Putamen (tissue), 1 donor: ENCODE results near the gene MTX3.

Experiments used
- DNase-seq: peaks from one replicate; pipeline ENCODE4 v3.0.0-alpha.2; 2016; ENCODE audit warnings: low spot score

The MTX3 gene, protein sequence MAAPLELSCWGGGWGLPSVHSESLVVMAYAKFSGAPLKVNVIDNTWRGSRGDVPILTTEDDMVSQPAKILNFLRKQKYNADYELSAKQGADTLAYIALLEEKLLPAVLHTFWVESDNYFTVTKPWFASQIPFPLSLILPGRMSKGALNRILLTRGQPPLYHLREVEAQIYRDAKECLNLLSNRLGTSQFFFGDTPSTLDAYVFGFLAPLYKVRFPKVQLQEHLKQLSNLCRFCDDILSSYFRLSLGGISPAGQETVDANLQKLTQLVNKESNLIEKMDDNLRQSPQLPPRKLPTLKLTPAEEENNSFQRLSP

DNA sequence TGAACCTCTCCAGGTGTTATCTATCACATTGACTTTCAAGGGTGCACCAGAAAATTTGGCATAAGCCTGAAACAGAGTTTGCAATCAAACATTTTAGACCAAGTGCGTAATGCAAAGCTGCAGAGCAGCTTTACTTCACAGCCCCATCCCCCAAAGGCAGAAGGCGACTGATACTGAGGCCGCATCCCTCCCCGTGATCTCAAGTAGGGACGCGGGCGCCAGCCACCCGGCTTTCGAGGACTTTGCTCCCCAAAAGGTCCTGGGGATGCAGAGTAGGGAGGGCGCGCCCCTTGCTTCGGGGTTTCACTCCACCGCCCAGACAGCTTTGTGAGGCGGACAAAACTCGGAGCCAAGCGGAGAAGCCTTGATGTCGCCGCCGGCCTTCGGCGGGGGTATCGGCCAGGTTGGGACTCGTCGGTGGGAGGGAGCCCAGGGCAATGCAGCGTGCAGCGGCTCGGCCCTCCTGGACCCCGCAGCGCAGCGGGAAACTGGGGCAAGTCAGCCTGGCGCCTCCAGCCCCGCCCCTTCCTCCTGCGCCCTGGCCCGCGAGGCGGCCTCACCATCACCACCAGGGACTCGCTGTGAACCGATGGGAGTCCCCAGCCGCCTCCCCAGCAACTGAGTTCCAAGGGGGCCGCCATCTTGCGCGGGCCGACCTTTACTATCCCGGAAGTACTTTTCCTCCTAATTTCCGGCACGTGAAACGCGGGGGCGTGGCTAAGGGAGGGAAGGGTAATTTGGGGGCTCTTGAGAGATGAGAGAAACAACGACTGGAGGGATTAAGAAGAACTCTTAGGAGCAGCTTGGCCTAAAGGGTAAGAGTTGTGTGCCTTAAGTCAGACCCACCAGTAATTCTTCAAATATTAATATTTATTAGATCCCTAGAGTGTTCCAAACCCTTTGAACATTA, at the start of gene MTX3:
TSS of gene MTX3 (minus strand) at position 665 of the 910 bp plus-strand sequence. CDS start at position 641, 24 bp downstream.
- DNase-seq: peak; percentile 89

DNA sequence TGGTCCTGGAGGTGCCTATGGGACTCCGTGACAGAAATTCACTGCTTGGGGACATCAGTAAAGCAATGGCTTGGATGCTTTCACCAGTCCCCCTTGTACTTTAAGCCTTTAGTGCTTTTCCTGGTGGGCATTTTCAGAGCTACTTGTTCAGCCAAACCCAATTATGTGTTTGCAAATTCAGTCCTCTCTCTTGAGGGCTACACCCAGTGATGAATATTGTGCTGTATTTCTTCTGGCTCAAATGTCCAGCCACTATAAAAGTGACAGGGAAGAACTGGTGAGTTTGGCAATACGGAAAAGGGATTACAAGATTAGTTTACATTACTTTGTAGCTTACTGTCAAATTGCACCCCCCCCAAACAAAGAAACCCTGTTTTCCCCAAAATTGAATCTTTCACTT, 48.6 kb upstream of the MTX3 start:
- DNase-seq: no peak

DNA sequence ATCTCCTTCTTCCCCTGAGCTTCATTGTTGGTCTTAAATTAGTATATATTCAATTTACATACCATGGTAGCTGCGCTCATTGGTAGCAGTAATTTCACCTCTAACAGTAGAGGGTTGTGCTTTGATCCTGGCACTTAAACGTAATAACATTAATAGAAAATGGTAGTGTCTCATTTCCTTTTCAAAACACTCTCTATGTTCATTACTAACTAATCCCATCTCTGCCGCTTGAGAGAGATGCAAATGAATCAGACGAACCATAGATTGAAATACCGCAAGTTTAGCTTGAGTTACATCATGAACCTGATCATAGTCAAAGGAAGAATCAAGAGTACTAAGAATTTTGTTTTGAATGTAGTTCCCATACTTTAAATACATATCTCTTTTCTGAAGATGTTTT, 46.3 kb upstream of the MTX3 start:
- no peak for DNase-seq

DNA sequence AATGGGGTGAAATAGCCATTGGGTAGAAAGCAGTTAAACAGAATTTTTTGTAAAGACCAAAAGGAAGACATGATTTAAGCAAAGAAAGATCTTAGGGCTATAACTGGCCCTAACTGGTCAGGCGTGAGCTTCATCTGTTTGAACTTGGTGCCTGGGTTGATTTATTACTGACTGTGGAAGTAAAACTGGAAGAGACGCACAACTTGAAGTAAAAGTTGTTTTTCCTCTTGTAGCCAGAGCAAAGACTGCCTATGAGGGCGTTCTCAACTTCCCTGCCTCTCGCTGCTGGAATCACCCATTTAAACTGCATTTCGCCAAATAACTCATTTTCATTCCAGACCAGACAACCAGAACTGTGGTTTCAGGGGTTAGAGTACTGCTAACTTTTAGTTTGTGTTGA, 45.6 kb upstream of the MTX3 start:
- DNase-seq: no peak

DNA sequence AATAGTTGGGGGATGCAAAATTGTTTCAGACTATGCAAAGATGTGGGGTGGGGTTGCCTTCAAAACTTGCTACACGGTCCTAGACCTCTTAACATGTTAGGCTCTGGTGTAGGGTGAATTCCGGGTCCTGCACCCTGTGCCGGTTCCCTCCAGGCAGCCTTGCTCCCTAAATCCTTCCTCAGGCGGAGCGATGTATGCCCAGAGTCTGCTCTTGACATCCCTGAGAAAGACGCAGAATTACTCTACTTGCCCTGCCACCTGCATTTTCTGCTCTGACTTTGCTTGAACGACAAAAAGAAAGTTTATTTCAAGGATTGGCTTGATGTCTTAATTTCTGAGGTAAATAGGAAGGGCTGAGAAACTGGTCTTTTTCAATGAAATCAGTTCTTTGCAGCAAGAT, 44.8 kb upstream of the MTX3 start:
- no peak for DNase-seq

DNA sequence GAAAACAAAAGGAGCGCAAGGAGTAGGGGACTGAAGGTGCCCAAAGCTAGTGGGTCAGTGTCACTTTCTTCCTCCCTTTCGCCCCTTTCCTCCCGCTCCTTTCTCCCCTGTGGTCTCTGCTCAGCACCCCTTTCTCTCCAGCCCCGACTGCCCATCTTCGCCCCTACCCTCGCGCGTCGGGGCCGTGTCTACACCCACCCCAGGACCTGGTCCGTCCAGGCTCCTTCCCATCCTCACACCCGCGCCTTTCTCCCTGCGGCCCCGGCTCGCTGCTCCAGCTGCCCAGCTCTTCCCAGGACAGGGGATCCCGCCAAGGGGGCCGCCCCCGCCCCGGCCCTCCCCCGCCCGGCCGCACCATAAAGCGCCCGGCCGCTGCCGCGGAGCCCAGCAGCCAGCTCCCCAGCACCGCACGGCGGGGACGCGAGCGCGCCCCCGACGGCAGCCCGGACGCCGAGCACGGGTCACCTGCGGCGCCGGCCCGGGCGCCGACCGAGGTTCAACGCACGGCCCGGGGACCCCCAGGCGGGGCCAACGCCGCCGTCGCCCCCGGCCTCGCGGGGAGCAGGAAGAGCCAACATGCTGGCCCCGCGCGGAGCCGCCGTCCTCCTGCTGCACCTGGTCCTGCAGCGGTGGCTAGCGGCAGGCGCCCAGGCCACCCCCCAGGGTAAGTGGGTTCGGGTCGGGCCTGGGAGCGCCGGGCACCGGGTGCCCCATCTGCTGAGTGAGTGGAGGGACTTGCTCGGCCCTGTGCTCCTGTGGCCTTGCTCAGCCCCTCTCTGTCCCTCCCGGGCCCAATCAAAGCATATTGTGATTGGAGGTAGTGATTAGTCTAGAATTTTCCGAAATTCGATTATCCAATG, 44.1 kb upstream of the MTX3 start, which contains the start of gene THBS4:
TSS of gene THBS4 (plus strand) at position 387 of the 860 bp plus-strand sequence. CDS start at position 577, 190 bp downstream.
- no peak for DNase-seq

DNA sequence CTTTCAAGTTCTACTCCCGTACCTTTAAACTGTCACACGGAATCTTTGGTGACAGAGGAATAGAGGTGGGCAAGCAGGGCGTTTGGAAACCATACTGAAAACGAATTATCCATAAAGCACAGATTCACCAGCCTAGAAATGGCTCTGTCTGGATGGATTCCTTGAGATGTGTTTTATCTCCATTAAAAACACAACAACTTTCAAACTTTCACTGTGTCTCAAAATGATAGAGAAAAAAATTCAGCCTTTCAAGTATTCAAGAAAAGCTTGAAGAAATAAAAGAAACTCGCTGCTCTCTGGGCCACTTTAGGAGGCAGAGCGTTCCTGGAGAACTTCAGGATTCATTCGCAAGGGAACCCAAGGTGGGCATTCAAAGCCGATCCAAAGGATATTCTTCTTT, 43.5 kb upstream of the MTX3 start:
- DNase-seq: no peak

DNA sequence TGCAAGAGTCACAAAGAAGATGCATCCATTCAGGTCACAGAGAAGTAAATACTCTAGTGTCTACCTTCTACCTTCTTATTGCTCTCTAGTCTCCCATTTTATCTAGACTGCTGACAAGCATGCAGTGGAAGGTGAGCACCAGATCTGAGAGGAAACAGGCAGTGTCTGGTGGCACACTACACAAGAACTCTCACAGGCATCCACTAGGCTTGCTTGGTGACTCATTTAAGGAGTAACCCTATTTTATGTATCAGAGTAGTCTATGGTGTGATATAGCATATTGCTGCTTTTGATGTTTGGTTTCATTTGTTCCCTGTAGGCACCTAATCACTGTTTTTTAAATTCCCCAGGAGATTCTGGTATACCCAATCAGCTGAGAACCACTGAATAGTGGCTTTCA, 42.5 kb upstream of the MTX3 start:
- DNase-seq: no peak

DNA sequence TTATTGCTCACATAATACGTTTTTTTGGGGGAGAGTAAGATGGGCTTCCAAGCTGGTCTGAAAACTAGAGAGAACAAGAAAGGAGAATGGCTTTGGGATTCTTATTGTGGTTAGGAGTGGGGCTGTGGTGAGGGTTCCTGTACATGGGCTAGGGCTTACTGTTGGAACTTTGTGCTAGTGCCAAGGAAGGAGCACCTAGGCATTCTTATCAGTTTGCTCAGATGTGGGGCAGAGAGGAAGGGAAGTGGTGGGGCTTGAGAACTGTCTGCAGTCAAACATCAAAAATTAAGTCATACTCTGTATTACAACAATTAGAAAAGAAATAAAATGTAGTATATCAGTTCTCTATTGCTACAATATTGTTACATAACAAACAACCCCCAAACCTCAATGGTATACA, 40.0 kb upstream of the MTX3 start:
- no peak for DNase-seq

DNA sequence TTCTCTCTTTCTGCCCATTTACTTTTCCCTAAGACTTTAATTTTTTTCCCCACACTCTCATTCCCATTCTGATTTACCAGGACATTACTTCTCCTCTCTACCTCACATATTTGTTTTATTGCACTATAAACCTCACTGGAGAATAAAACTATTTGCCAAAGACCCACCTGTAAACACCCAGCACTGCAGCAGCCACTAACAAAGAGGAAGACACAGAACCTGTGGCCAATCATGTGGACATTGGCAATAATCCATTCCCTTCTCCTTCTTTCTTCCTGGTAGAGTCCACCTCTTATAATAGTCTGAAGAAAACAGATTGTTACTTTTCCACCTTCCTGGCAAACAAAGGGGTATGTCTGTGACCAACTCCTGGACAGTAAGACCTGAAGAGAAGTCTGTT, 35.8 kb upstream of the MTX3 start:
- no peak for DNase-seq

DNA sequence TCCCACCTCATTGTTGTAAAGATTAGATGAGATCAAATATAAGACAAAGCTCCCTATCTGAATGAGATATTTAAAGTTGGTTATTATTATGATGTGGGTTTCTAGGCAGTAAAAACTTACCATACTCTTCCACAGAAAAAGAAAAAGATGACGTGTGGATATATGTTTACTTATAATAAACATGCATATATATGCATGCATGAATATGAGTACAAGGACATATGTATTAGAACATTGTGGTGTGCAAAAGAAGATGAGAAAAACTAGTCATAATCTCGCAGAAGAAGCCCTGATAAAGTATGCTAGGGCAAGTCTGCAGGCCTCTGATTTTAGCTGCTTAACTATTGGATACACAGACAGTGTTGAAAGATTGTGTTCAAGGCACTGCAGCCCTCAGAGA, 34.0 kb upstream of the MTX3 start:
- no peak for DNase-seq

DNA sequence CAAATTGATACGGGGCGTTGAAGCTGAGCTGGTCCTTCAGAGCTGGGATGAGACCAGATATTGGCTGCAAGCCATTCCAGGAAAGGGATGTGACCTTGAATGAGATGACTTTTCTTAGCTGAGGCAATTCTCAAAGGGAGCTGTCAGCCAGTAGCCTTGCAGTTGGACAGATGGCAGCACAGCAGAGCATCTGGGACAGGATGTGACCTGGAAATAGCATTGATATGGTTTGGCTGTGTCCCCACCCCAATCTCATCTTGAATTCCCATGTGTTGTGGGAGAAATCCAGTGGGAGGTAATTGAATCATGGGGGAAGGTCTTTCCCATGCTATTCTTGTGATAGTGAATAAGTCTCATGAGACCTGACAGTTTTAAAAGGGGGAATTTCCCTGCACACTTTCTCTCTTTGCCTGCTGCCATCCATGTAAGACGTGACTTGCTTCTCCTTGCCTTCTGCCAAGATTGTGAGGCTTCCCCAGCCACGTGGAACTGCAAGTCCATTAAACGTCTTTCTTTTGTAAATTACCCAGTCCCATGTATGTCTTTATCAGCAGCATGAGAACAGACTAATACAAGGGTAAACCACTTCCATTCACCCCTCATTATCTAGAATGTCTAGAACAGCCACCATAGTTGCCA, 19.8 kb upstream of the MTX3 start:
- DNase-seq: no peak

DNA sequence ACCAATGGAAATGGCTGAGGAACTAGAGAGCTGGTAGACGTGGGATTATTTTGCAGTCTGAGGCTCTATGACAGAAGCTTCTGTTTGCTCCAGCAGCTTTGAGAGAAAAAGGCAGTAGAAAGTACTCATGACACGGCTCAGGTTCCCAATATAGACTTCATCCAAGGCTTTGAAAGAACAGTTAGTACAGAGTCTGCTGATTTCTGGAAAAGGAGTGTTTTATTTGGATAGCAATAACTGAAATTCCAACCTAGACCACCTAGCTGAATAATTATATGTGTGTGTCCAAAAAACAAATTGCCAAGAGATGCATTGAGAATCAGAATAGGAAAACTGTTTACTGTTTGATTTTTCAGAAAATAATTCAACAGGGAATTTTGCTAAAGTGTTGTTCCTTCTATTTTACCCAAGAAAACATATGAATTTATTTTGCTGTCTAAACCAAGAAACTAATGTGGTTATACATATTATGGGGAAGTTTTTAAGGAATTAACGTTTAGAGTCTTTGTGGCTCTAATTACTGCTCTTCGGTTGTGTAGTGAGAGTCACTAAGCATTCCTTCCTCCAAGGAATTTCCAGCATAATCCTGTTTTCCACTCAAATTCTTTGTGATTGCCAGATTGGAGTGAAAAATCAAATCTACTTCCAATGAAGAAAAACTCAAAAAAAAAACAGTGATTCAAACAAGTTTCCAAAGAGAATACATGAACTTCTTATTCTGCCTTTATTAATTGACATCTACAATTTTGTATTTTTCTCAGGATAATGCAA, 18.1 kb upstream of the MTX3 start:
- DNase-seq: no peak

DNA sequence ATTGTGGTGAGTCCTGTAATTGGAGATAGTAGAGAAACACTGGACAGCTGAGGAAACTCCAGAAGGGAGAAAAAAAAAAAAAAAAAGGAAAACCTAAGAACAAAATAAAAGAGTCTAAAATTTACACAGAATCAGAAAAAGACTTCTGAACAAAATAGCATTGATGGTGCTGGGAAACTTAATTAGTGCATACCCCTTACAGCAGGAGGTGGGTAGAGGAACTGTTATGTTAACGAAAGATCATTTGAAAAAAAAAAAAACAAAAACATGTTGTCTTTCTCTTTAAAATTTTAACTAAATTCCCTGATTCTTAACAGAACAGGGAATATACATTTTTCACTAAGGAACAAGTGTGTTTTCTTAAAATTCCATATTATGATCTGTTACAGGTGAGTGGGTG, 11.6 kb upstream of the MTX3 start:
- no peak for DNase-seq

DNA sequence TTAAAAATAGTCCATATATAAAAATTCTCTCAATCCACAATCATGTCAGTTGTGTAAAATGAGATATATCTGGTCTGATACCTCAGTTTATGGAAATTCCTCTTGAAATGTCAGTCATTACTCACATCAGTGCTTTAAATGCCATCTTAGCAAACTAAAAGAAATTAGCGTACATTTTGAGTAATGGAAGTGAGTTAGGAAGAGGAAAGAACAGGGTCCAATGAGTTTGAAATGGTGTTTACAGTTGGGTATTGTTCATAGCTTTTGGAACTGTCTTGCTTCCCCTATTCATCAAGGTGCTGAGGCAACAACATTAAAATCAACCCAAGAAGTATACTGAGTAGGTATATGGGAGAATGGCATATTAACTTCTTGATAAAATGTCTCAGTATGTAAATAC, 8.7 kb upstream of the MTX3 start:
- no peak for DNase-seq

DNA sequence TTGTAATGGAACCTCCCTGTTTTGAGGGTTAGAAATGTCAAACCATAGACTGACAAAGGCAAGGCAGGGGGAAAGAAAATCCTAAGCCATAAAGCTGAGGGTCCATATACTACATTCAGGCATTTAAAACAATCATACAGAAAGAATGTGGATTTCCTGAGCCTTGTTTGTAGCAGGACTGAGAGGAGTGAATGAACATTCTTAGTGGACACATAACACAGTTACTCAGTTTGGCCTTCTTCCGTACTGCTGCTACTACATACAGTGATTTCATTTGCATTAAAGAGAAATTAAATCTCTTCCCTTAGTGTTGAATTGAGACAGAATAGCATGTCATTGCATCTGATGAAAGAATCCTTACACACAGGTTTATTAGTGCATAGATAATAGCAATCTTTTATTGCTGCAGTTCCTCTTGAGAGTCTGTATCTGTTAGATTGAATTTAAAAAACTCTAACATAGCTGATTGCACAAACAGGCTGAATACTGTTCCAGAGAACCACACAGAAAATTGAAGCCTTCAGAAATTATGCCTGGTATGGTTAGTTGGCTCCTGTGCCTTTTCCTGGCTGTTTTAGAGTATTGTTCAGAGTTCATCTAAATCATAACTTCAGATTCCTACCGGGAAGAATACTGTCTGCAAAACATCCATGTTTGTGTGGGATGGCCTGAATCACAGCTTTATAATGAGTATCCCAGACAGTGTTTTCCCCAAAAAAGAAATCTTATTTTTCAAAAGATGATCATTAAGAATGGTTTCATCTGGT, 2.0 kb upstream of the MTX3 start:
- no peak for DNase-seq

DNA sequence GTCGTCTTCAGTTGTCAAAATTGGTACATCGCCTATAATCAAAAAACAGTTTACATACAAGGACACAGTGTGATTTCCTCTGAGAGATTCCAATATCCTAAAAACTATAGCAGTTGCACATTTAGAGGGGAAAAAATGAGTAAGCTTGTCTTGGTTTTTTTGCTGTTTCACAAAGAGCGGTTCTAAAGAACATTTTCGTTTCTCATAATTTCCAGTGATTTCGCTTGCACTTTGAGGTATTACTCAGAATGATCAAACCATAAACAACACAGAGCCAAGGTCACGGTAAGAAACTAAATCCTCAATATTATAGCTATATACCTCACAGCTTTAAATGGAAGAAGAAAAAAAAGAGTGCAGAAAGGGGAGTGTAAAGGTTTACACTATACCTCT, 861 bp downstream of the MTX3 start:
- no peak for DNase-seq

DNA sequence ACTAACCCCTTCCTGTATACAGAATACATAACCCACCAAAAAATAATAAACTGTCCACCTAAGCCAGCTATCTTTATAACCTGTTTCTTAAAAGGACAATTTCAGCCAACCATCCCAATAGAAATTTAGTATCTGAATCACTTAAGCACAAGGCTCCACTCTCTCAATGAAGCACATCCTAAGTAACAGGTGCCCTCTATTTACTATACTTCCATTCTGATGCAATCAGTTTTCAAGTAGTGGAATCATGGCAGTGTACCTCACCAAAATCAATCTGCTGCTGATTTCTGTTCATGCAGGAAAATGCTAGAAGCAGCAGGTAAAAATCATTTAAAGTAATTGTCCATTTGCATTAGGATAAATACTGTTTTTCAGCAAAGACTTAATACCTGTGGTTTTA, 4.8 kb downstream of the MTX3 start:
- DNase-seq: no peak

DNA sequence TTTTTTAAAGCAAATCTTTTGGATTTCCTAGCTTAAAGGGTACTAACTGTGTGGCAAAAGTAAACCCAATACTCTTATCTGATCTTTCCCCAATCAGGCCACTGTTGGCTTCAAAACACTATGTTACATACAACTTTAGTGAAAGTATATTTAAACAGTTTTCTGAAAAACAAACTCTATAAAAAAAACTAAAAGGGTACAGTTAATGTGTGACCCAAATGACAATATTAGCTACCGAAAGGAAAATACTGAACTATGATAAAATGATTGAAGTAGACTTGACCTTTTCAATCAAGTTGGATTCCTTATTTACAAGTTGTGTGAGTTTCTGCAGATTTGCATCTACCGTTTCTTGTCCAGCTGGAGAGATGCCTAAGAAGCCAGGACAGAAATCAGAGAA, 5.8 kb downstream of the MTX3 start:
- DNase-seq: no peak

DNA sequence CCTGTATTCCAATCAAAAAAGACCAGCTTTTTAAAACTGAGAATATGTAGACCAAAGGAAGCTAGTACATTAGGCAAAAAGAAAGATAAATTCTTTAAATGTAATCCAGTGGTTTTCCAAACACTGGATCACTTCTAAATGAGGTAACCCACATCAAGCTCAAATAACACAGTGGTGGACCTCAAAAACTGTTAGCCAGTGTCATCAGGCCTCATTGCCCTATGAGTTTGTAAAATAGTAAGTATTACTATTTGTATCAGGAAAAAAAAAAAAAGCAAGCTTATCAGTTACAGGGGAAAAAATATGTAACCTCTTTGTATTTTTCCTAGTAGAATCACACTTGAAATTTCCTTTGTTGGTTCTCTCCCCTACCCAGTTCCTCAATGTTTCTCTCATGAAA, 6.7 kb downstream of the MTX3 start:
- DNase-seq: no peak
